ENCODE results near the gene C11orf24. TPM values are rescaled to one million over a fixed set of nuclear protein-coding genes. Genes with fewer than 3 reads are reported as not detected.

The C11orf24 gene
- total and polyA plus RNA-seq, 12 donors: 8.8 to 46.5 (median 26.8) TPM

DNA sequence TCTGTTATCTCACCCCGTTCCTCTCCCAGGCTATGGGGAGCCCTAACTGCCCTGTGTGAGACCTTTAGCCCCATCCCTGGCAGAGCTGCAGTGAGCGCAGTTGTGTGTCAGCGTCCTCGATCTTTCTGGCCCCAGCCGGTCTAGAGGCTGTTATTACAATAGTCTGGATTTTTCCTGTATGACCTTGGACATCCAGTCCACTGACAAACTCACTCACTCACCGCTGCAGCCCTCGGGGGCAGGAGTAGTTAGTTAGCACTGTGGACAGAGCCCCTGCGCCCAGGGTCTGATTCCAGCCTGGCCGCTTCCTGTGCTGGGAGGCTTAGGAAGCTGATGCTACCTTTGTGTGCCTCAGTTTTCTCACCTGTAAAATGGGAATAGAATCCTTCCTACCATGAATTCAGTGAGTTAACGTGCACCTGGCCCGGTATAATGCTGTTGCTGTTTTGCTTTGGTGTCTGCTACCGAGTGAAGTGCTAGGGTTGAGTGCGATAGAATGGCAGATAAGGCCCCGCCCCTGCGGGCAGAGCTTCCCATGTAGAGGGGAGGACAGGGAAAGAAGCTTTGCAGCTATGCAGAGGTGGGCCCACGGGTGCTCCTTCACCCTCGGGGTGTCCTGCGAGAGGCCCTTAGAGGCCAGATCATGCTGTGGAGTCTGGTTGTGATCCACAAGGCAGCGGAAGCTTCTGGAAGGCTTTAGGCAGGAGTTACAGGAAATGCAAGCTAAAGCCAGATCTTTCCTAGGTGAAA is 43.6 kb upstream of the C11orf24 start:
- TF ChIP-seq POLR2A (IDR thresholded peaks at IDR 0.05): peak in 1 of 2 donors; percentile 58
- TF ChIP-seq, protein P1, sequence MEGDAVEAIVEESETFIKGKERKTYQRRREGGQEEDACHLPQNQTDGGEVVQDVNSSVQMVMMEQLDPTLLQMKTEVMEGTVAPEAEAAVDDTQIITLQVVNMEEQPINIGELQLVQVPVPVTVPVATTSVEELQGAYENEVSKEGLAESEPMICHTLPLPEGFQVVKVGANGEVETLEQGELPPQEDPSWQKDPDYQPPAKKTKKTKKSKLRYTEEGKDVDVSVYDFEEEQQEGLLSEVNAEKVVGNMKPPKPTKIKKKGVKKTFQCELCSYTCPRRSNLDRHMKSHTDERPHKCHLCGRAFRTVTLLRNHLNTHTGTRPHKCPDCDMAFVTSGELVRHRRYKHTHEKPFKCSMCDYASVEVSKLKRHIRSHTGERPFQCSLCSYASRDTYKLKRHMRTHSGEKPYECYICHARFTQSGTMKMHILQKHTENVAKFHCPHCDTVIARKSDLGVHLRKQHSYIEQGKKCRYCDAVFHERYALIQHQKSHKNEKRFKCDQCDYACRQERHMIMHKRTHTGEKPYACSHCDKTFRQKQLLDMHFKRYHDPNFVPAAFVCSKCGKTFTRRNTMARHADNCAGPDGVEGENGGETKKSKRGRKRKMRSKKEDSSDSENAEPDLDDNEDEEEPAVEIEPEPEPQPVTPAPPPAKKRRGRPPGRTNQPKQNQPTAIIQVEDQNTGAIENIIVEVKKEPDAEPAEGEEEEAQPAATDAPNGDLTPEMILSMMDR (IDR thresholded peaks at IDR 0.05): no peak
- Histone ChIP-seq H3K27me3 (no peaks in the 10 kb centered on the region), H3K27ac (peak overlapping the region; percentile 3 to 92 (median 75)), H3K4me1 (replicated peaks in 1 of 2) (peaks cover 34 to 56% of the 10 kb centered on the region in 2 donors), H3K9me3 (replicated peaks in 1 of 3) (no peaks in the 10 kb centered on the region), H3K36me3 (replicated peaks in 1 of 2) (no peaks in the 10 kb centered on the region), H3K4me3 (peak overlapping the region in 1 of 4 donors; percentile 97)
- intact Hi-C loops (cut with DNase I): no loop called here
- peak; percentile 62 to 85 (median 81) for DNase-seq
- WGBS, 4 donors: 47 to 54% (median 51%) methylated on average over 15 to 19 of the region's 19 CpGs

DNA sequence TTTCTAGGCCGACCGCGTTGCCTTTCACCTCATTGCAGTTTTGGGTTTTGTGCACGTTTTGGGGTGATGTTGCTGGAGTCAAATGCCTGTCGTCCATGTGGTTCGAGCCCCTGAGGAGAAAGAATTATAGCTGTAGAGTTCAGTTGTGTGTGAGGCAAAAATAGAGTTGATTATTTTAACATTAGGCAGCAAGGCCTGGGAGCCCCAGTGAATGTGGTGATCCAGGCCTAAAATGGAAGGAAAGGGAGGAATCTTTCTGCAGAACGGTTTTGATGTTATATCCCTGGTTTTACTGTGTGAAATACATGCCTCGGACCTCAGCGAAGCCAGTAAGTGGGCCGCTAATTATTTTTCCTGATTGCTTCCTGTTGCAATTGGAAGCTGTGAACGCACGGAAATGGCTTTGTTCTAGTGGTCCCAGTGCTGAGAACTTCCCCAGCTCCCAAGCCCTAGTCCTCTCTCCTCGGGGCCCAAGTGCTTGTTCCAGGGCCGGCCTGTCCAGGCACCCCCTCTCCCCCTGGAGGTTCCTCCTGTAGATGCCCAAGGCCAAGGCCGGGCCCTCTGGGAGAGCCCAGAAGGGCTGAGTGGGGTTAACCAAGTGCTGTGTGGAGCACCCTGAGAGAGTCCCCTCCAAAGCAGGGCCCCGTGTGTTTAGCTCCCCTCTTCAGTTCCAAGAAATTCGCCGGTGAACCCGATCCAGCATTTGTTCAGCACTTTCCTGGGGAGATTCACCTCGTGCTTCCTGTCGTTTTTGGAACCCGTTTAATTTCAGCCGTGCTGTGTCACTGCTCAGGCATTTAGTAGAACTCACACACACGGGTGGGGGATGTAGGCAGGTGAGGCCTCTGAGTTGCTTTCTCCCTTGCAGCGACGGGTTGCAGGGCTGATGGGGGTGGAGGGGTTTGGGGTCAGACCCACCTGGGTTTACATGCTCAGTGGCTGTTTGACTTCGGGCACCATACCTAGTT is 42.7 kb upstream of the C11orf24 start:
- peak overlapping the region; percentile 3 to 92 (median 75) for H3K27ac ChIP-seq
- no peaks in the 10 kb centered on the region for H3K36me3 ChIP-seq (replicated peaks in 1 of 2)
- no peaks in the 10 kb centered on the region for H3K27me3 ChIP-seq
- H3K4me1 ChIP-seq (replicated peaks in 1 of 2): peaks cover 34 to 48% of the 10 kb centered on the region in 2 donors
- H3K4me3 ChIP-seq: peak overlapping the region in 1 of 4 donors; percentile 97
- TF ChIP-seq, protein P1 (IDR thresholded peaks at IDR 0.05): no peak
- no peak for TF ChIP-seq POLR2A (IDR thresholded peaks at IDR 0.05)
- no peaks in the 10 kb centered on the region for H3K9me3 ChIP-seq (replicated peaks in 1 of 3)
- WGBS, 4 donors: 19 to 28% (median 25%) methylated on average over 23 to 27 of the region's 27 CpGs
- DNase-seq: peak in 2 of 7 donors; percentile 46 to 50
- intact Hi-C loops (cut with DNase I): loop anchor here (5.0 kb wide), 2 partner anchors 58 to 73 kb away; no protein-coding TSS in a partner anchor

DNA sequence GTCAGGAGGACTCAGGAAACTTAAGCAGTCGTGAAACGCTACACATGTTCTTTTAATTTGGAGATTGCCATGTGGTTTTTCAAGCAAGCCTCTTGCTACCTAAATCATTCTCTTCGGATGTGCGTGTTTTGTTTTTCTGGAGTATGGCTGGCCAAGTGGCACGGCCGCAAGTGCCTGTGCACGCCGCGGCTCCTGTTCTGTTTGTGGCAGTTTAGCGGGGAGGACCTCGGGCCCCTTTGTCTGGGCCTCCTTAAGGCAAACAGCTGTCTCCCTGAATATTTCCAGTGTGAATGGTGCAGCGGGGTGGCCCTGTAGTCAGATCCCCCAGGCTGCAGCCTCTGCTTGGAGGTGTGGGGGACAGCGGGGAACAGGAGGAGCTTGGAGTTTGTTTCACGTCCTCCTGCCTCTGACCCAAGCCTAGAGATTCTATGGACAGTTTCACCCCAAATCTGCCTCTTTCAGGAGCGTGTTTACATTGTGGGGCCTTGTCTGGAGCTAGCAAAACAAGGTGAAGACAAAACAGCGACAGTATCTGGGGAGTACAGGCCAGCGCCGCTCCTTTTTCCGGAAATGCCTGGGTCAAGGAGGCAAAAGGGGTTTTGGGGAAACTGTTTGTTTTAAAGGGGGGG is 41.9 kb upstream of the C11orf24 start:
- Histone ChIP-seq H3K9me3 (replicated peaks in 1 of 3) (no peaks in the 10 kb centered on the region), H3K4me1 (replicated peaks in 1 of 2) (peaks cover 34 to 47% of the 10 kb centered on the region in 2 donors), H3K36me3 (replicated peaks in 1 of 2) (no peaks in the 10 kb centered on the region), H3K27ac (peak overlapping the region in 4 of 5 donors; percentile 50 to 92 (median 83)), H3K4me3 (peak overlapping the region in 2 of 4 donors; percentile 26 to 97), H3K27me3 (no peaks in the 10 kb centered on the region)
- no peak for DNase-seq
- TF ChIP-seq, protein P1 (IDR thresholded peaks at IDR 0.05): no peak
- TF ChIP-seq POLR2A (IDR thresholded peaks at IDR 0.05): no peak
- intact Hi-C loops (cut with DNase I): loop anchor here (5.0 kb wide), 2 partner anchors 59 to 74 kb away; no protein-coding TSS in a partner anchor
- WGBS, 4 donors: 11 to 27% (median 19%) methylated on average over 16 to 19 of the region's 19 CpGs
